ENCODE results near the gene NUMA1.

DNA sequence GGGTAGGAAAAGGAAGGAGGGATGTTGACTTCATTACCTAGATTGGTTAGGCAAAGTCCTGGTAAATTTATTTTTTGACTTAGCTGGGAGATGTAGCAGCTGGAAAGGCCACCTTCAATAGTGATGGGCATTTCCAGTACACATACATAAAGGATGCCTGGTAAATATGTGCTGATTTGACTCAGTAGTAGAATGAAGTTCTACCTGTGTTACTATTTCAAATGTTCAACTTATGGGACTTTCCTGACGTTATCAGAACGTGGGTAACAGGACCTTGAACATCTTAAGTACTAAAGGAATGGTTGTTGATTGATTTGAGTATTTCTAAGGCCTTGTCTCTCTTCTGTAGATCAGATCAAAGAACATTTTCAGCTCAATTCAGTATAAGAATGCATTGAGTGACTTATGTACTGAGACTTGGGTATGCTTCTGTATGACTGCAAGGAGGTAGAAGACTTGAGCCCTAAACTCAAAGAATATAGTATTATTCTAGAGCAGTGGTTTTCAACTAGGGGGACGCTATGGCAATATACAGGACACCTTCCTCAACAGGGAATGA is 124.4 kb downstream of the NUMA1 start:
- TF ChIP-seq, protein P1, sequence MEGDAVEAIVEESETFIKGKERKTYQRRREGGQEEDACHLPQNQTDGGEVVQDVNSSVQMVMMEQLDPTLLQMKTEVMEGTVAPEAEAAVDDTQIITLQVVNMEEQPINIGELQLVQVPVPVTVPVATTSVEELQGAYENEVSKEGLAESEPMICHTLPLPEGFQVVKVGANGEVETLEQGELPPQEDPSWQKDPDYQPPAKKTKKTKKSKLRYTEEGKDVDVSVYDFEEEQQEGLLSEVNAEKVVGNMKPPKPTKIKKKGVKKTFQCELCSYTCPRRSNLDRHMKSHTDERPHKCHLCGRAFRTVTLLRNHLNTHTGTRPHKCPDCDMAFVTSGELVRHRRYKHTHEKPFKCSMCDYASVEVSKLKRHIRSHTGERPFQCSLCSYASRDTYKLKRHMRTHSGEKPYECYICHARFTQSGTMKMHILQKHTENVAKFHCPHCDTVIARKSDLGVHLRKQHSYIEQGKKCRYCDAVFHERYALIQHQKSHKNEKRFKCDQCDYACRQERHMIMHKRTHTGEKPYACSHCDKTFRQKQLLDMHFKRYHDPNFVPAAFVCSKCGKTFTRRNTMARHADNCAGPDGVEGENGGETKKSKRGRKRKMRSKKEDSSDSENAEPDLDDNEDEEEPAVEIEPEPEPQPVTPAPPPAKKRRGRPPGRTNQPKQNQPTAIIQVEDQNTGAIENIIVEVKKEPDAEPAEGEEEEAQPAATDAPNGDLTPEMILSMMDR (conservative IDR thresholded peaks at IDR 0.05), result no peak
- no peak for TF ChIP-seq ZFX (IDR thresholded peaks at IDR 0.05)
